GM19023 (cell line): ENCODE measurements around the gene SLC4A3.
A peak's percentile ranks its signal among the peaks of the same experiment; 100 is the strongest.
"Not testable (repeated sequence)": the region's sequence is repeated elsewhere in the genome, so short reads cannot be mapped to it uniquely, and the experiment has no call there.

ENCODE experiments used
- ATAC-seq: cut with Tn5 transposase; IDR thresholded peaks from one replicate; pipeline ENCODE4 v1.9.1; 2021; ENCODE audit warnings: mild to moderate bottlenecking, moderate library complexity; ENCODE audit not compliant: unreplicated experiment

The SLC4A3 gene

DNA sequence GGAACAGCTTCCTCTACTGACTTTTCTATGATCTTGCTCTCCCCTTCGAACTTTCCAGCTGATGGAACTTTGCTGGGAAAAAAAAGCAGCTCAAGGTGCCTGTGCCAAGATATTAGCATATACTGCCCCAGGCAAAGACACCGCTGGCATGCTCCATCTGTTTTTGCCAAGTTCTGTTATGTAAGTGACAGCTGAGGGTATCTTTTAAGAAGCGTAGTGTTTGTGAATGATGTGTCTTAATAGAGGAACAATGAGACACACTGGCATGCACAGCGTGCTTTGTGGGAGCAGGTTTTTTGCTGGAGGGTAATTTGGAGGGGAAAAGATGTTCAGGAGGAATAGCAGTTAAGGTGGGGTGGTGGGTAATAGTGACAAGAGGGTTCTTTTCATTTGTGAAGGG is 47.8 kb downstream of the SLC4A3 start:
- no peak for ATAC-seq

DNA sequence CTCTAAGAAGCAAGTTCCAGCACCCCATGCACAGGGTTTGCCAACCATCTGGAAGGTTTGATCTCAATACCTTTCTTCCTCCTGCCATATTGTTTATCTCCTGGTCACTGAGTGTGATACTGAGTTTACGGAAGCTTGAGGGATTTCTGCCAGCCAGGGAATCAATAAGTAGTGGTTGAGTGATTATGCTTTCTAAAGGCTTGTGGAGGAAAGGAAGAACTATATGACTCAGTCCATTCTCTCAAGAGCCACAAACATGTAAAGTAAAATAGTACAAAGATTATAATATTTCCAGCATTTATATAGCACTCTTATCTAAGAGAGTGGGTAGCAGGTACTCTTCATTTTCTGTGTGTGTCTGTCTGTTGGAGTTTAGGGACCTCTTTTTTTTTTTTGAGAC is 49.2 kb downstream of the SLC4A3 start:
- no peak for ATAC-seq

DNA sequence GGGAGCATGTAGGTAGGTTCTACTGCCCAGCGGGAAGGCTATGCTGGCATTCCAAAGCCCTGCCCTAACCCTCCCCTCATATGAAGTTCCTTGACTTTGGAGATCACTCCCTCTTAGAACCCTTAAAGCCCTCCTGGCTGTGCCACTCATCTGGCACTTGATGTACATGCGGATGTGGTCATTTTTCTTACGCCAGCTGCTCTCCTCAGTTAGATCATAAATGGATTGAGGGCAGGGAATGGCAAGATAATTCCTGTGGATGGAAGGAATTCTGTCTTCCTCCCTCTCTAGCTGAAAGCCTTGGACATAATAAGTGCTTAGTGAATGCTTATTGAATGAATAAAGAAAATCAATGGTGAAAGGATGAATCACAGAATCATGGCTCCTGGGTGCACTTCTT is 51.6 kb downstream of the SLC4A3 start:
- no peak for ATAC-seq

DNA sequence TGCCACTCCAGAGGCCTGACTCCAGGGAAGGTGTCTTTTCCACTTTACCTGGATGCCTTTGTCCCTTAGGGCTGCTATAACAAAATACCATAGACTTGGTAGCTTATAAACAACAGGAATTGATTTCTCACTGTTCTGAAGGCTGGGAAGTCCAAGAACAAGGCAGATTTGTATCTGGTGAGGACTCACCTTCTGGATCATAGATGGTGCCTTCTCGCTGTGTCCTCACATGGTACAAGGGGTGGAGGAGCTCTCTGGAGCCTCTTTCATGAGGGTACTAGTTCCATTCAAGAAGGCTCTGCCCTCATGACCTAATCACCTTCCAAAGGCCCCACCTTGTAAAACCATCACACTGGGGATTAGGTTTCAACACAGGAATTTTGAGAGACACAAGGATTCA is 52.1 kb downstream of the SLC4A3 start:
- no peak for ATAC-seq

DNA sequence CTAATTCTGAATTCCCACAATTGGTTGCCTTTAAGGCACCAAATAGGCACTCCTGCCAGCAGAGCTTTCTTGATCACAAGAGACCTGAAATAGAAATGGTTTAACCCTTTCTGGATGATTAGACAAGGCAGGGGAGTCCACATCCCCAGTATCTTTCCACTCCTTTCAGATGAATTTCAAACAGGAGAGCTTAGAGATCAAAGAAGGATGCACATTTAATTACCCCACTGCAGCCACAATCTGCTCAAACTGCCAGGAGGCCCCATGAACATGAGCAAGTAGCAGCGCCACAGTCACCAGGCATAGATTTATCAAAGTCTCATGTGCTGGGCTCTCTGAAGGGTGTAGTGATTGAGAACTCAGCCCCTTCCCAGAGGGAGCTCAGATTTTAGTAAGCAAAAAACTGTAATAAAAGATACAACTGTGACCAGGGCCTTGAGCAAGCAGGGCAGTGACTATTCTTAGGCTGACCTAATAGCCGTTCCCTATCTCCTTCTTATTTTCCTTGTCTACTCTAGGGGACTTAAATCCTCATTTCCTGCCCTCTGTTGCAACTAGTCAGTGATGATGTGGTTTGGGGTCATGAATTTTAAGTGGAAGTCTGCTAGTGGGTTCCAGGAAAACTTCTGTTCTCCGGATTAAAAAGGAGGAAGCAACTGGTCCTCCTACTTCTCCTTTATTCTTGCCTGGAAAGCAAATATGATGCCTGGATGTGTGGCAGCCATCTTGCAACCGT is 53.7 kb downstream of the SLC4A3 start:
- no peak for ATAC-seq

DNA sequence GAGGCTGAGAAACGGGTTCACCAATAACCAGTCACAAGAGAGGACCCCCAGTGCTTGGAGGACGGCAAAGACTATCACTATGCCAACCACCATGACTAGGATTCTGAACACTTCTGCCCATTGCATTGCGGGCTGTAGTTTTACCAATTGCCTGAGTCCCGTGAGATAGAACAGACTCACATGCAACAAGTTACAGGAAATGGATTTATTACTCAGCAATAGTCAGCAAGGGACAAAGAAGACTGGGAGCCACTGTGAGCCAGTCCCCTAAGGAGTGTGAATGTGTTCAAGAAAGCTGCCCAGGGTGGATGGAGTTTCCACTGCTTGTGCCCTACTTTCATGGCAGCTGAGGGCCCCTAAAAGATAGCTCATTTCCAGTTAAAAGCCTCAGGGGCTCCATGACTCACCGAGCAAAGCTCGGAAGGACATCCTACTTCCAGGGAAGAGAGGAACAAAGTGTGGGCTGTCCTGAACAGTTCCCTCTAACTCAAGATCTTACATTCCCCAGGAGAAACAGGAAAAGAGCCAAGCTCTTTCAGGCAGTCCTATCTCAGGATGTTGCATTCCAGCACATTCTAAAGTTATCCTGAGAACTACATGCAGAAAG is 54.4 kb downstream of the SLC4A3 start:
- no peak for ATAC-seq

DNA sequence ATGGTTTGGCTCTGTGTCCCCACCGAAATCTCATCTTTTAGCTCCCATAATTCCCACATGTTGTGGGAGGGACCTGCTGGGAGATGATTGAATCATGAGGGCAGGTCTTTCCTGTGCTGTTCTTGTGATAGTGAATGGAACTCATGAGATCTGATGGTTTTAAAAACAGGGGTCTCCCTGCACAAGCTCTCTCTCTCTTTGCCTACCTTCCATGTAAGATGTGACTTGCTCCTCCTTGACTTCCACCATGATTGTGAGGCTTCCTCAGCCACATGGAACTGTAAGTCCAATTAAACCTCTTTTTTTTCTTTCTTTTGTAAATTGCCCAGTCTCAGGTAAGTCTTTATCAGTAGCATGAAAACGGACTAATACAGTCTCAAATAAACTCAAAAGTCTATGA is 56.0 kb downstream of the SLC4A3 start:
- ATAC-seq = not testable (repeated sequence)

DNA sequence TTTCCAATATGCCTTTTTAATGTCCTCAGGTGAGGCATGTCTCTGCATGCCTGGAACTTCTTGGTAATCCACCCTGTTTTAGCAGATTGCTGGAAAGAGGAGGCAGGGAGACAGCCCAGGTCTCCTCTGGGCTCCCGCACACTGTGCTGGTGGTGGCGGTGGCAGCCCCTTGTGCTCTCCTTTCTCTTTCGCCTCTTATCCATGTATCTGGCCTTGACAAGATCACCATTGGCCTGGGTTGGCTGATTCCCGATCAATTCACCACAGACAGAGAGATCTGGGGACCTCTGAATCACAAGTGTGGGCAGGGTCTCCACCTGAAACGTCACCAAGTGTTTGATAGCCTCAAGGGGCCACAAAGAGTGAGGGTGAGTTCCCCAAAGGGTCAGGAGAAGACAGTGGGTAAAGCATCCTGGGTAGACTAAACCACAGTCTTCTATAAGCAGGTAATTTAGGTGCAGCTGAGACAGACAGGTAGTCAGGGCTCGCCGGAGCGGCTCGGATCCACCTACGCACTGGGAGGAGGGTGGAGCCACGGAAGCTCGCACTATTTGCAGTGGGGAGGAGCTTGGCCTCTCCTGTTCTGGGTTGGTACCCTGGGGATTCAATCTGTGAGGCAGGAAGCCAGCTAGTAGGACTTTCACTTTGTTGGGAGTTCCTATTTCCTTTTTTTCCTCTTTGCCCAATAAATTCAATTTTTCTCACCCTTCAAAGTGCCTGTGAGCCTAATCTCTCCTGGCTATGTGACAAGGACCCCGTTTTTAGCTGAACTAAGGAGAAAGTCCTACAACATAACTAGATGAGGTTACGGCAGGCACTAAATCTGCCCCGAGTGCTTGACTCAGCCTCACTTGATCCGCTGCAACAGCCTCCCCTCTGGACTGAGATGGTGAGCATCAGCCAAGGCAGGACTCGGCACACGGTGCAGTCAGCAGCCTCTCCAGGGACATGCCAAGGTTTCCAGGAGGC is 57.6 kb downstream of the SLC4A3 start:
- peak; percentile 93 for ATAC-seq

DNA sequence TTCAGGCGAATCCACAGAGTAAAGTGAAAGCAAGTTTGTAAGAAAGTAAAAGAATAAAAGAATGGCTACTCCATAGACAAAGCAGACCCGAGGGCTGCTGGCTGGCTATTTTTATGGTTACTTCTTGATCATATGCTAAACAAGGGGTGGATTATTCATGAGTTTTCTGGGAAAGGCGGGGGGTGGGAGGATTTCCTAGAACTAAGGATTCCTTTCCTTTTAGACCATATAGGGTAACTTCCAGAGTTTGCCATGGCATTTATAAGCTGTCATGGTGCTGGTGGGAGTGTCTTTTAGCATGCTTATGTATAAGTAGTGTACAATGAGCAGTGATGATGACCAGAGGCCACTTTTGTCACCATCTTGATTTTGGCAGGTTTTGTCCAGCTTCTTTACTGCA is 59.8 kb downstream of the SLC4A3 start:
- ATAC-seq = no peak

DNA sequence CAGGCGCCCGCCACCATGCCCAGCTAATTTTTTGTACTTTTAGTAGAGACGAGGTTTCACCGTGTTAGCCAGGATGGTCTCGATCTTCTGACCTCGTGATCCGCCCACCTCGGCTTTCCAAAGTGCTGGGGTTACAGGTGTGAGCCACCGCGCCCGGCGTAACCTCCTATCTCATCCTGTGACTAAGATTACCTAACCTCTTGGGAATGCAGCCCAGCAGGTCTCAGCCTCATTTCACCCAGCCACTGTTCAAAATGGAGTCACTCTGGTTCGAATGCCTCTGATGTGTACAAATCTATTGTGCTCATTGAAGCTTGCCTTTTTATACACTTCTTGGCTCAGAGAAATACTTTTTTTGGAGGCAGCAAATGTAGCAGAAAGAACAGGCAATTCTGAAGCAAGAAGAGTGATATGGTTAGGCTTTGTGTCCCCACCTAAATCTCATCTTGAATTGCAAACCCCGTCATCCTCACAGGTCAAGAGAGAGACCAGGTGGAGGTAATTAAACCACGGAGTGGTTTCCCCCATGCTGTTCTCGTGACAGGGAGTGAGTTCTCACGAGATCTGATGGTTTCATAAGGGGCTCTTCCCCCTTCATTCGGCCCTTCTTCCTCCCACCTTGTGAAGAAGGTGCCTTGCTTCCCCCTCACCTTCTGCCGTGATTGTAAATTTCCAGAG is 60.6 kb downstream of the SLC4A3 start:
- no peak for ATAC-seq

DNA sequence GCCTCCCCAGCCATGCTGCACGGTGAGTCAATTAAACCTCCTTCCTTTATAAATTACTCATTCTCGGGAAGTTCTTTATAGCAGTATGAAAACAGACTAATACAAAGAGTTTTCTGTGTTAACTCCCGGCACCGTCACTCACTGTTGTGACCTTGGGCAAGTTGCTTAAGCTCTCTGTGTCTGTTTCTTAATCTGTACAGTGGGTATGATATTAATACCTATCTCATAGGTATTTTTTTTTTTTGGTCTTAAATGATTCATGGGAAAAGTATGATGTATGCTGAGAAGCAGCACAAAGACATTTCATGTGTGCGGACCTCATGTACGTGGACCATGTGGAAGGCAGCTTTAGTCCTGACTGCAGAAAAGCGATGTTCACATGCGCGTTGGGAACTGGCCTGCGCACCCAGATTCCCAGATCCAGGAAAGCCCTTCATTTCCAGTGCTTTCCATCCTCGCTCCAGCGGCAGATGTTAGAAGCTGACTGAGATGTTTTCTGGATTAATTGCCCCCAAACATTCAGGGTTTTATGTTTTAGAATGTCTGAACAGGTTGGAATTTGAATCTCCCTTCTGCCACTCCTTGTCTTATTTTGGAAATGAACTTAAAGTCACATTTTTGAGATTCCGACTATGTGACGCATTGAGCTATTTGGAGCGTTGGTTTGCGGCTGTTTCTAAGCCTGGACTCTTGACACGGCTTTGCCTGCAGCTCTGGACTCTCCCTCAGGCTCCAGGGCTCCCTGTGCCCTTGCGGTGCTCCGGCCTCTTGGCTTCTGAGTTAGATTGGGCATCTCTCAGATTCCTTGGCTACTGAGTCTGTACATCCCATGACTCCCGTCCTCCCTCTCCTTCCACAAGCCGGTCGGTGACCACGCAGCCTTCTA is 61.4 kb downstream of the SLC4A3 start:
- no peak for ATAC-seq

DNA sequence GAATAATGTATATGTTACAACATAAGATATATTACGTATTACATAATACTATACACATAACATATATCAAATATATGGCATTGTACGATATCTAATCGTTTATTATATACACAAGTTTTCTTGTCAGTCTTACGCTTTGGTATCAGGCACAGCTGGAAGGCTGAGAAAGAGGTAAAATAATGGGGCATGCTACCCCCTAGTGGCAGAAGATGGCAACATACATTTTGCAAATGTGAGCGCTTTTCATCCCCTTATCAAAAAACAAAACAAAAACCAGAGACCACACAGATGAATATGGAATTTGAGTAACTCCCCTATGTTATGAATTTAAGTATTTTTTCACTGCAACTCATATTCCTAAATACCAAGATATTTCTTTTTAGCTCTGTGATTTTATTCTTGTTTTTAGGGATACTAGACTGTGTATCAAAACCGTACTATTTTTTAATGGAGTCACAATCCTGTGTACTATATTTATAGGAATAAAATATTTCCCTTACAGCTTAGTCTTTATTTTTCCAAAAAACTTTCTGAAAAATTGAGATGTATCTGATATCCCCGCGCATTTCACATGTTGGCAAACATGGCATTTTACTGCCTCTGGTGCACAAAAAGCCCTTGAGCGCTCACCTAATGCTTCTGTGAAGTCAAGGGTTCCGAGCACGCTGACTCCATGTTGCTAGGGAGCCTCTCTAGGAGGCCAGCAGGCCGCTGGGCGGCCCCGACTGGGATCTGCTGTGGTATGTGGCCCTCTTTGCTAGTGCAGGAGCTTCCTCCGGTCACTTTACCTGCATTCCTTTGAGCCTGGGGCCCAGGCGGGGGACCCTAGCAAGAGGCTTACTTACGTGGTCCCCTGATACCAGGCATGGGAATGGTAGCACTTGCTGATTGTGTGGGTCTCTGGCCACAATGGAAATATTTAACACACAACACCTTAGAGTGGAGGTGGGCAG is 62.5 kb downstream of the SLC4A3 start:
- no peak for ATAC-seq

DNA sequence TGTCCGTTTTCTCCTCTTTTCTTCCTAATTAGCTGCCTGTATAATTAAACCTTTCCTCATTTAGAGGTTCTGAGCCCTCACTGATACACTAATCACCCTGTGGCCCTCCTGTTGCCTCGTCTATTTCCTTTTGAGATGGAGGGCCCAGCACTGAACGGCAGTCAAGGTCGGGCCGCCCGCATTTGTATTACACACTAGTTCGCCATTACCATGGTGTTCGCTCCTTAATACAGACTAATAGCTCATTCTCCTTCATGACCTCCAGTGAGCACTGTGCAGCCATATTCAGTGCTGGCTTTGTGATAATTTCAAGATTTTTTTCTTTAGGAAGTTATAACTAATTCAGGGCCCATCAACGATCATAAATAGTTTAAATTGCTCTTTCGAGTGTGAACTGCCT is 64.1 kb downstream of the SLC4A3 start:
- no peak for ATAC-seq
